MM.1S (cell line): Measurements from ENCODE around the gene AJUBA.
A peak's percentile ranks its signal among the peaks of the same experiment; 100 is the strongest.

Experiments
- DNase-seq: peaks from one replicate; pipeline ENCODE4 v3.0.0-alpha.2; 2015
- H2AFZ ChIP-seq: fragments of 300-600 bp; sonication (generic); 2 replicates; pipeline ENCODE4 v1.6.0; 2016; ENCODE audit warnings: antibody characterized with exemption, low read length
- H3F3A ChIP-seq: fragments of 300-600 bp; sonication (generic); 2 replicates; pipeline ENCODE4 v1.6.1; 2016; ENCODE audit warnings: mild to moderate bottlenecking, antibody characterized with exemption, low read length, moderate library complexity, mixed read lengths; ENCODE audit not compliant: insufficient read depth
- H3K27ac ChIP-seq: fragments of 300-600 bp; sonication (generic); 2 replicates; pipeline ENCODE4 v1.5.1; 2016; ENCODE audit warnings: mild to moderate bottlenecking, low read length
- H3K27me3 ChIP-seq: fragments of 300-600 bp; sonication (generic); replicated peaks from 2 replicates; pipeline ENCODE4 v1.6.0; 2016; ENCODE audit warnings: low read length; ENCODE audit not compliant: insufficient read depth
- H3K36me3 ChIP-seq: fragments of 300-600 bp; sonication (generic); replicated peaks from 2 replicates; pipeline ENCODE4 v1.6.1; 2016; ENCODE audit warnings: mild to moderate bottlenecking, low read length, mixed read lengths; ENCODE audit not compliant: insufficient read depth
- H3K4me1 ChIP-seq: fragments of 300-600 bp; sonication (generic); 2 replicates; pipeline ENCODE4 v1.6.1; 2016; ENCODE audit warnings: low read length, mixed read lengths
- H3K4me2 ChIP-seq: fragments of 300-600 bp; sonication (generic); 2 replicates; pipeline ENCODE4 v1.6.0; 2016; ENCODE audit warnings: low read depth, low read length
- H3K4me3 ChIP-seq: fragments of 300-600 bp; sonication (generic); 2 replicates; pipeline ENCODE4 v1.5.1; 2016; ENCODE audit warnings: low read length, mixed read lengths
- H3K79me2 ChIP-seq: fragments of 300-600 bp; sonication (generic); 2 replicates; pipeline ENCODE4 v1.6.1; 2016; ENCODE audit warnings: mixed run types, low read length, mixed read lengths
- H3K9ac ChIP-seq: fragments of 300-600 bp; sonication (generic); 2 replicates; pipeline ENCODE4 v1.6.1; 2016; ENCODE audit warnings: low read length, mixed read lengths
- H3K9me2 ChIP-seq: fragments of 300-600 bp; sonication (generic); replicated peaks from 2 replicates; pipeline ENCODE4 v1.6.1; 2016; ENCODE audit warnings: mild to moderate bottlenecking, low read length, mixed read lengths; ENCODE audit not compliant: insufficient read depth
- H3K9me3 ChIP-seq: fragments of 300-600 bp; sonication (generic); replicated peaks from 2 replicates; pipeline ENCODE4 v1.6.1; 2016; ENCODE audit warnings: mild to moderate bottlenecking, low read length, mixed read lengths; ENCODE audit not compliant: insufficient read depth
- H4K20me1 ChIP-seq: fragments of 300-600 bp; sonication (generic); 2 replicates; pipeline ENCODE4 v1.6.1; 2016; ENCODE audit warnings: mild to moderate bottlenecking, low read length, moderate library complexity, mixed read lengths; ENCODE audit not compliant: insufficient read depth
- EZH2 ChIP-seq: fragments of 300-600 bp; sonication (generic); optimal IDR thresholded peaks from 2 replicates; pipeline ENCODE3; 2017; ENCODE audit warnings: low read depth, mild to moderate bottlenecking, antibody characterized with exemption, low read length, mixed read lengths
- EZH2phosphoT487 ChIP-seq: fragments of 300-600 bp; sonication (generic); IDR thresholded peaks from 2 replicates; pipeline ENCODE4 v1.6.1; 2018; ENCODE audit warnings: antibody characterized with exemption, low read length
- TF ChIP-seq, protein P1 (sequence below): fragments of 300-600 bp; sonication (generic); IDR thresholded peaks from 2 replicates; pipeline ENCODE4 v1.5.1; 2016; ENCODE audit warnings: antibody characterized with exemption, low read length, mixed read lengths

AJUBA gene

GRCh38 chr14:22982477-22983245 is at the start of gene AJUBA:
Gene AJUBA (minus strand): TSS chr14:22982551. CDS start chr14:22982266, 285 bp downstream.
- TF ChIP-seq EZH2 (no peak), EZH2phosphoT487 (no peak)
- TF ChIP-seq, protein P1, sequence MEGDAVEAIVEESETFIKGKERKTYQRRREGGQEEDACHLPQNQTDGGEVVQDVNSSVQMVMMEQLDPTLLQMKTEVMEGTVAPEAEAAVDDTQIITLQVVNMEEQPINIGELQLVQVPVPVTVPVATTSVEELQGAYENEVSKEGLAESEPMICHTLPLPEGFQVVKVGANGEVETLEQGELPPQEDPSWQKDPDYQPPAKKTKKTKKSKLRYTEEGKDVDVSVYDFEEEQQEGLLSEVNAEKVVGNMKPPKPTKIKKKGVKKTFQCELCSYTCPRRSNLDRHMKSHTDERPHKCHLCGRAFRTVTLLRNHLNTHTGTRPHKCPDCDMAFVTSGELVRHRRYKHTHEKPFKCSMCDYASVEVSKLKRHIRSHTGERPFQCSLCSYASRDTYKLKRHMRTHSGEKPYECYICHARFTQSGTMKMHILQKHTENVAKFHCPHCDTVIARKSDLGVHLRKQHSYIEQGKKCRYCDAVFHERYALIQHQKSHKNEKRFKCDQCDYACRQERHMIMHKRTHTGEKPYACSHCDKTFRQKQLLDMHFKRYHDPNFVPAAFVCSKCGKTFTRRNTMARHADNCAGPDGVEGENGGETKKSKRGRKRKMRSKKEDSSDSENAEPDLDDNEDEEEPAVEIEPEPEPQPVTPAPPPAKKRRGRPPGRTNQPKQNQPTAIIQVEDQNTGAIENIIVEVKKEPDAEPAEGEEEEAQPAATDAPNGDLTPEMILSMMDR: no peak
- Histone ChIP-seq H4K20me1 (no peaks in the 10 kb centered on the region), H3K9me2 (no peaks in the 10 kb centered on the region), H3K79me2 (no peaks in the 10 kb centered on the region), H3K4me2 (peak within 1 kb of the TSS; percentile 86), H3K9ac (0 out of 2 replicates have a peak within 1 kb of the TSS, but pooled peaks have one; percentile 21), H3K4me3 (peak within 1 kb of the TSS; percentile 68), H3K9me3 (no peaks in the 10 kb centered on the region), H3K27ac (no peak within 1 kb of the TSS), H3K4me1 (no peaks in the 10 kb centered on the region), H3K36me3 (no peaks in the 10 kb centered on the region), H2AFZ (peak within 1 kb of the TSS; percentile 62), H3F3A (no peaks in the 10 kb centered on the region), H3K27me3 (peaks cover 8% of the 10 kb centered on the region)
- DNase-seq: peak; percentile 60

DNA sequence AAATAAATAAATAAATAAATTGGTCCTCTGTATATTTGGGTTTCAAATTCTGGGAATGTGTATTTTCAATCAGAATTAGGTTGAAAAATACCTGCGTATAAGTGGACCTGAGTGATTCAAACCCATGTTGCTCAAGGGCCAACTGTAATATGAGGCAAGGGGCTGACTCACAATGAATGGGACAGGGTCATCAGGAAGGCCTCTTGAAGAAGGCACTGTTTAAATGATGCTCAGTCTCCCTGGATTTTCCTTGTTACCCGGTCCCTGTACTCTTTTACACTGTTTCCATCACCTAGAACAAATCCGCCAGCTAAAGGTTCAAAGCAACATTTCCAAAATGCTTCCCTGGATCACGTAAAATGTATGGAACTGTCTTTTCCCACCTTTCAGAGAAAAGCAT is 48.6 kb upstream of the AJUBA start:
- H2AFZ ChIP-seq: no peak overlapping the region
- H3F3A ChIP-seq: no peaks in the 10 kb centered on the region
- no peak overlapping the region for H3K9ac ChIP-seq
- no peaks in the 10 kb centered on the region for H4K20me1 ChIP-seq
- H3K4me3 ChIP-seq: no peak overlapping the region
- H3K79me2 ChIP-seq: peaks cover 17% of the 10 kb centered on the region
- H3K27ac ChIP-seq: no peak overlapping the region
- H3K4me1 ChIP-seq: no peaks in the 10 kb centered on the region
- H3K36me3 ChIP-seq: no peaks in the 10 kb centered on the region
- no peak overlapping the region for H3K4me2 ChIP-seq
- TF ChIP-seq EZH2phosphoT487 (no peak), EZH2 (no peak)
- TF ChIP-seq, protein P1: no peak
- no peaks in the 10 kb centered on the region for H3K9me2 ChIP-seq
- DNase-seq: no peak
- no peaks in the 10 kb centered on the region for H3K27me3 ChIP-seq
- H3K9me3 ChIP-seq: no peaks in the 10 kb centered on the region

GRCh38 chr14:23028799-23029198 is 46.4 kb upstream of the AJUBA start:
- H3K9ac ChIP-seq: no peak overlapping the region
- no peak overlapping the region for H3K27ac ChIP-seq
- H3K9me3 ChIP-seq: no peaks in the 10 kb centered on the region
- H2AFZ ChIP-seq: no peak overlapping the region
- no peak for DNase-seq
- H3K79me2 ChIP-seq: peaks cover 9% of the 10 kb centered on the region
- no peaks in the 10 kb centered on the region for H3K36me3 ChIP-seq
- H3F3A ChIP-seq: no peaks in the 10 kb centered on the region
- H3K27me3 ChIP-seq: no peaks in the 10 kb centered on the region
- H3K9me2 ChIP-seq: no peaks in the 10 kb centered on the region
- no peaks in the 10 kb centered on the region for H4K20me1 ChIP-seq
- H3K4me2 ChIP-seq: no peak overlapping the region
- no peak overlapping the region for H3K4me3 ChIP-seq
- no peaks in the 10 kb centered on the region for H3K4me1 ChIP-seq
- TF ChIP-seq EZH2 (no peak), EZH2phosphoT487 (no peak)
- TF ChIP-seq, protein P1: no peak
